HepG2 (cell line): Measurements from ENCODE around the gene DUSP8. TPM values are rescaled to one million over a fixed set of nuclear protein-coding genes. Genes with fewer than 3 reads are reported as not detected.
A peak's percentile ranks its signal among the peaks of the same experiment; 100 is the strongest.

Experiments
- ATAC-seq: fragments of 200-7000 bp; cut with Tn5 transposase; 3 replicates; pipeline ENCODE4 v1.9.1; 2020; ENCODE audit warnings: mild to moderate bottlenecking, moderate library complexity
- BruUV-seq: library from RNA; stranded (reverse); fragments of 400-500 nt; replicated peaks from 2 replicates; lab custom pipeline; 2021; lab: Mats Ljungman, UMichigan
- CTCF ChIA-PET: fragments of 300-600 bp; formaldehyde crosslinking; extraction: SDS; loops from one replicate; lab custom pipeline; 2021; ENCODE audit warnings: low total read pairs, inconsistent platforms, low intra/inter-chr PET ratio; lab: Yijun Ruan, JAX
- POLR2A ChIA-PET: fragments of 350-600 bp; sonication (Branson Sonifier 250); formaldehyde crosslinking; loops from one replicate; lab custom pipeline; 2020; ENCODE audit warnings: antibody characterized with exemption, inconsistent platforms; lab: Yijun Ruan, JAX
- DNase-seq: peaks from one replicate; pipeline ENCODE4 v3.0.0-alpha.2; 2015; ENCODE audit warnings: low spot score
- FAIRE-seq: peaks from 3 replicates; lab custom pipeline; 2011; peaks lifted over from hg19 to GRCh38; lab: Jason Lieb, UNC
- H2AFZ ChIP-seq: one replicate; pipeline ENCODE4 v1.6.1; 2011; ENCODE audit warnings: low read length, inconsistent platforms
- H3K27ac ChIP-seq: fragments of 300-600 bp; 3 replicates; pipeline ENCODE4 v1.8.0; 2011; ENCODE audit warnings: mixed run types, mild to moderate bottlenecking, mixed read lengths, low read length, inconsistent platforms; ENCODE audit not compliant: insufficient read depth; ENCODE audit errors: extremely low read length
- H3K27me3 ChIP-seq, 2 experiments: fragments of 200-600 bp in 1 of 2; 2 replicates in 1 of 2; 3 replicates in 1 of 2; pipeline versions ENCODE4 v1.6.0 to v1.8.0; 2011; ENCODE audit warnings: low read length in 2 of 2, mild to moderate bottlenecking in 2 of 2, moderate library complexity in 2 of 2, inconsistent platforms in 1 of 2; ENCODE audit not compliant: insufficient read depth in 2 of 2, control insufficient read depth in 1 of 2
- H3K36me3 ChIP-seq, 2 experiments: fragments of 200-600 bp in 1 of 2; replicated peaks in 1 of 2; 2 replicates in 1 of 2; 3 replicates in 1 of 2; pipeline versions ENCODE4 v1.5.1 to v1.8.0; 2011; ENCODE audit warnings: low read length in 2 of 2, inconsistent platforms in 1 of 2; ENCODE audit not compliant: insufficient read depth in 2 of 2, control insufficient read depth in 1 of 2
- H3K4me1 ChIP-seq: 2 replicates; pipeline ENCODE4 v1.5.1; 2012; ENCODE audit warnings: low read length, inconsistent platforms; ENCODE audit not compliant: insufficient read depth
- H3K4me2 ChIP-seq: 2 replicates; pipeline ENCODE4 v1.6.0; 2011; ENCODE audit warnings: low read depth, low read length, inconsistent platforms
- H3K4me3 ChIP-seq, 3 experiments: fragments of 200-600 bp in 1 of 3; sonication (generic), shearing (Covaris generic) in 1 of 3; replicated peaks in 1 of 3; 2 replicates each; pipeline ENCODE4 v1.5.1; 2011 to 2016; ENCODE audit warnings: low read length in 3 of 3, inconsistent platforms in 2 of 3, low read depth in 2 of 3, mild to moderate bottlenecking in 2 of 3, control low read depth in 1 of 3, mixed read lengths in 1 of 3; ENCODE audit not compliant: insufficient read depth in 1 of 3
- H3K79me2 ChIP-seq: one replicate; pipeline ENCODE4 v1.6.1; 2011; ENCODE audit warnings: low read length, inconsistent platforms; ENCODE audit not compliant: insufficient read depth
- H3K9ac ChIP-seq: 2 replicates; pipeline ENCODE4 v1.6.0; 2011; ENCODE audit warnings: mild to moderate bottlenecking, low read depth, low read length, inconsistent platforms; ENCODE audit not compliant: insufficient read depth
- H3K9me3 ChIP-seq: 2 replicates; pipeline ENCODE4 v1.5.1; 2012; ENCODE audit warnings: mild to moderate bottlenecking, low read length
- H4K20me1 ChIP-seq: 2 replicates; pipeline ENCODE4 v1.6.0; 2011; ENCODE audit warnings: inconsistent platforms, mild to moderate bottlenecking, low read length, moderate library complexity; ENCODE audit not compliant: insufficient read depth
- AGO1 ChIP-seq: fragments of 200-400 bp; formaldehyde crosslinking; IDR thresholded peaks from 2 replicates; pipeline ENCODE4 v1.6.1; 2017; ENCODE audit warnings: mild to moderate bottlenecking, low read depth, low read length, moderate library complexity; ENCODE audit not compliant: poor library complexity, severe bottlenecking
- GZF1 ChIP-seq: sonication (generic); formaldehyde crosslinking; IDR thresholded peaks from 2 replicates; pipeline ENCODE4 v1.5.1; 2020; ENCODE audit warnings: mild to moderate bottlenecking, missing genetic modification reagents
- HMG20A ChIP-seq: IDR thresholded peaks from 2 replicates; pipeline ENCODE4 v1.6.1; 2016; ENCODE audit warnings: borderline replicate concordance
- HNRNPH1 ChIP-seq: fragments of 200-400 bp; formaldehyde crosslinking; optimal IDR thresholded peaks from 2 replicates; pipeline ENCODE3; 2017; ENCODE audit warnings: mild to moderate bottlenecking, low read depth, low read length
- KDM6A ChIP-seq: IDR thresholded peaks from 2 replicates; pipeline ENCODE4 v1.6.1; 2016; ENCODE audit warnings: low read depth
- MXD3 ChIP-seq: IDR thresholded peaks from 2 replicates; pipeline ENCODE4 v1.6.1; 2016; ENCODE audit warnings: mild to moderate bottlenecking, missing biosample characterization, missing genetic modification reagents
- ZNF704 ChIP-seq: sonication (generic); formaldehyde crosslinking; IDR thresholded peaks from 2 replicates; pipeline ENCODE4 v1.8.1; 2023; ENCODE audit warnings: mild to moderate bottlenecking, inconsistent platforms, moderate library complexity, missing genetic modification reagents, borderline replicate concordance
- ZNF770 ChIP-seq: sonication (generic); formaldehyde crosslinking; IDR thresholded peaks from 2 replicates; pipeline ENCODE4 v1.5.0; 2020; ENCODE audit warnings: mild to moderate bottlenecking, missing genetic modification reagents
- WGBS: methylation state at CpG from one replicate; pipeline ENCODE4 v1.1.6; 2017; ENCODE audit warnings: low lambda C conversion rate; 5-methylcytosine and 5-hydroxymethylcytosine counted together
- in situ Hi-C: cut with HindIII; loops from 2 replicates; pipeline ENCODE4 v1.10.0; 2017; ENCODE audit warnings: low pct_unique_long_range_greater_than_20kb; ENCODE audit not compliant: extremely low pct_ligation_motif_present
- intact Hi-C: fragments of 100-400 bp; cut with micrococcal nuclease; formaldehyde crosslinking; loops from one replicate; pipeline ENCODE4 v1.10.0; 2022; ENCODE audit not compliant: unreplicated experiment
- polyA plus RNA-seq, 8 experiments: library from polyadenylated mRNA; depleted of rRNA in 3 of 8; stranded (reverse) in 7 of 8; unstranded in 1 of 8; fragments of >200 nt; fragmentation: Illumina TruSeq in 4 of 8; extraction: Trizol in 4 of 8; gene quantifications; 2 replicates each; pipeline versions ENCODE4 v1.2.1 to v1.2.3, GENCODE V29; 2011 to 2016; ENCODE audit warnings: low read depth in 4 of 8, missing spikeins in 1 of 8, mixed read lengths in 1 of 8; ENCODE audit not compliant: insufficient read depth in 1 of 8
- total RNA-seq, 5 experiments: library from RNA; depleted of rRNA; stranded (reverse); fragments of >200 nt; fragmentation: Illumina TruSeq; extraction: Trizol; gene quantifications; 2 replicates each; pipeline ENCODE4 v1.2.3, GENCODE V29; 2016; ENCODE audit warnings: low read depth in 1 of 5

The DUSP8 gene
- total and polyA plus RNA-seq, 2 of the 13 experiments (the other 11 are each of a cell fraction or from before 2014, with no cell fraction given): 1.8 to 8.0 TPM

GRCh38 chr11:1560649-1561251 is 11.3 kb downstream of the DUSP8 start (continued):
- TF ChIP-seq ZNF770 (CRISPR knock-in tag) (no peak), HMG20A (no peak), HNRNPH1 (no peak), KDM6A (no peak)

GRCh38 chr11:1560002-1560648 is 11.9 kb downstream of the DUSP8 start:
- TF ChIP-seq ZNF704 (CRISPR knock-in tag) (no peak), MXD3 (CRISPR knock-in tag) (no peak), AGO1 (peak; percentile 2), GZF1 (no peak)
- H3K27me3 ChIP-seq: no peaks in the 10 kb centered on the region
- no peak overlapping the region for H2AFZ ChIP-seq
- H3K9ac ChIP-seq: no peak overlapping the region
- no peaks in the 10 kb centered on the region for H3K9me3 ChIP-seq
- H4K20me1 ChIP-seq: peaks cover 4% of the 10 kb centered on the region; the same call in 1 of the 2 replicates
- no peak for DNase-seq
- no peak overlapping the region for H3K27ac ChIP-seq
- 92% methylated on average over 11 of the region's 15 CpGs for whole genome bisulfite sequencing
- no peaks in the 10 kb centered on the region for H3K4me1 ChIP-seq
- no TSS peak for BruUV-seq
- CTCF ChIA-PET: no interaction called here
- H3K79me2 ChIP-seq: no peaks in the 10 kb centered on the region
- intact Hi-C loops (no loop called here), in situ Hi-C loops (no loop called here)
- no peak overlapping the region for H3K4me2 ChIP-seq
- POLR2A ChIA-PET: no interaction called here
- no peak for ATAC-seq
- peaks cover 0 to 1% of the 10 kb centered on the region in 2 experiments; a peak in 1 of 5 replicates for H3K36me3 ChIP-seq
- FAIRE-seq: no peak
- no peak overlapping the region for H3K4me3 ChIP-seq
